Eye (tissue), 1 donor: Measurements from ENCODE around the gene NLRP12.
A peak's percentile ranks its signal among the peaks of the same experiment; 100 is the strongest.
"Not testable (repeated sequence)": the region's sequence is repeated elsewhere in the genome, so short reads cannot be mapped to it uniquely, and the experiment has no call there.

Source experiments
- DNase-seq: peaks from one replicate; pipeline ENCODE4 v3.0.0-alpha.2; 2015

NLRP12 gene

DNA sequence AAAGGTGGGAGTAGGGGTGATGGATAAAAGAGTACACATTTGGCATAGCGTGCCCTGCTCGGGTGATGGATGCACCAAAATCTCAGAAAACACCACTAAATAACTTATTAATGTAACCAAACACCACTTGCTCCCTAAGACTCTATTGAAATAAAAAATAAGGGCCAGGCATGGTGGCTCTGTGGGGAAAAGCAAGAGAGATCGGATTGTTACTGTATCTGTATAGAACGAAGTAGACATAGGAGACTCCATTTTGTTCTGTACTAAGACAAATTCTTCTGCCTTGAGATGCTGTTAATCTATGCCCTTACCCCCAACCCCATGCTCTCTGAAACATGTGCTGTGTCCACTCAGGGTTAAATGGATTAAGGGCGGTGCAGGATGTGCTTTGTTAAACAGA is 14.3 kb upstream of the NLRP12 start:
- not testable (repeated sequence) for DNase-seq

DNA sequence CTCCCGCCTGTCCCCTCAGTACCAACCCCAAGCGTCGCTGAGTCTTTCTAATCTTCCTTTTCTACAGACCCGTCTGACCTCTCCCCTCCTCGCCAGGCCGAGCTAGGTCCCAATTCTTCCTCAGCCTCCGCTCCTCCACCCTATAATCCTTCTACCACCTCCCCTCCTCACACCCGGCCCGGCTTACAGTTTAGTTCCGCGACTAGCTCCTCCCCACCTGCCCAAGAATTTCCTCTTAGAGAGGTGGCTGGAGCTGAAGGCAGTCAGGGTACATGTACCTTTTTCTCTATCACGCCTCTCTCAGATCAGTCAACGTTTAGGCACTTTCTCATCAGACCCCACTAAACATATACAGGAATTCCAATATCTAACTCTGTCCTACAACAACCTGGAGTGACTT is 8.7 kb upstream of the NLRP12 start:
- not testable (repeated sequence) for DNase-seq

DNA sequence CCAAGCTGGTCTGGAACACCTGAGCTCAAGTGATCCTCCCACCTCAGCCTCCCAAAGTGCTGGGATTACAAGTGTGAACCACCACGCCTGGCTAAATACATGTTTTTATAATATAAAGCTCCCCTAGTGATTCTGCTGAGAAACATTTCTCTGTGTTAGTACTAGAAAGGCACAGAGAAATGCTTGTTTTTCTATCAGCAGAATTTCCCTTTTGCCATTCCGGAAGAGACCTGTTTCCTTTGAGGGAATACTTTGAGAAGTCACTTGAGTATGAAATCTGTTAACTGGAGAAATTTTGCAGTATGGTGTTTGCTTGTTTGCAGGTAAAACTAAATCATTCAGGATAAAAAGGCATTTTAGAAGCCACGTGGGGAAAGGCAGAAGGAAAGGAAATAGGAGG is 4.4 kb upstream of the NLRP12 start:
- no peak for DNase-seq

DNA sequence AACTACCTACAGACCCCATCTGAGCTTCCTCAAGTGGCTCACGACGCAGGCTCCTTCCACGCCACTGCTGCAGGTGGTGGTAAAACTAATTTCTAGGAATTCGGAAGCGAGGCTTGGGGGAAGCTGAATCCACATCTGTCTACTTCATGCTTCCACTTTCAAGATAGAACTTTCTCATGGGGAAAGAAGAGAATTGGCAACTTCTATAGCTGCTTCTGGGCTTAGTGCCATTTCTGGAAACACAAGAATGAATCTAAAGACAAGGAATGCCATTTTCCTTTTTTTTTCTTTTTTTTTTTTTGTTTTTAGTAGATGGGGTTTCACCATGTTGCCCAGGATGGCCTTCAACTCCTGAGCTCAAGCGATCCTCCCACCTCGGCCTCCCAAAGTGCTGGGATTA is 2.8 kb upstream of the NLRP12 start:
- no peak for DNase-seq

DNA sequence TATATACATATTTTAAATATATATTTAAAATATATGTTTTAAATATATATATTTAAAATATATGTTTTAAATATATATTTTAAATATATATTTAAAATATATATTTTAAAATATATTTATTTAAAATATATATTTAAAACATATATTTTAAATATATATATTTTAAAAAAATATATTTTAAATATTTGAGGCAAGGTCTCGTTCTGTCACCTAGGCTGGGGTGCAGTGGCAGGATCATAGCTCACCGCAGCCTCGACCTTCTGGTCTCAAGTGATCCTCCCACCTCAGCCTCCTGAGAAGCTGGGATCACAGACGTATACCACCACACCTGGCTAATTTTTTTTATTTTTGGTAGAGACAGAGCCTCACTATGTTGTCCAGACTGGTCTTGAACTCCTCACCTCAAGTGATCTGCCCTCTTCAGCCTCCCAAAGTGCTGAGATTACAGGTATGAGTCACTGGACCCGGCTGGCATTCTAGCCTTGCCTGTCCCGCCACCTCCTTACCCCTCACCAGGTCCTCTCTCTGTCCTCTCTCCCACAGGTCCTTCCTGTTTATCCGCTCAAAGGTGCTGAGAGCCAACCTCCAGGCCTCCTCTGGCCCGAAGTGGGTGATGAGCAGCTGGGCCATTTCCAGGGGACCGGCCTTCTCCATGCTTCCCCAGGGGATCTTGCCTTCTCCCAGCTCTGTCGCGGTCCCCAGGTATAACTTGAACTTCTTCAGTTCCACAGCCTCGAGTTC is 564 bp downstream of the NLRP12 start:
- DNase-seq: no peak

DNA sequence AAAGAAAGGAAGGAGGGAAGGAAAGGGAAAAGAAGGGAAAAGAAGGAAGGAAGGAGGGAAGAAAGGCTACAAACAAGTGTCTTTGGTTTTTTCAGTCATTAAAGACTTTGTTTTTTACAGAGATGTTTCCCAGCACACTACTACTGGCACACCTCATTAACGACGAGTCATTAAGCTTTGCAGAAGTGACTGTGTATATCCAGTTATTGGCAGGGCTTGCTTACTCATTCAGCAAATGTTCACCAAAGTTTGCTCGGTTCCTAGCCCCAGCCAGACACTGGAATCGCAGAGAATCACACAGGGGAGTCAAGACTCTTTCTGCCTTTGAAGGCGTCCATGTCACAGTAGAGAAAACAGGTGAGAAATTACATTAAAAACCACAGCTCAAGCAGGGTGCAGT is 4.3 kb downstream of the NLRP12 start:
- DNase-seq: no peak

DNA sequence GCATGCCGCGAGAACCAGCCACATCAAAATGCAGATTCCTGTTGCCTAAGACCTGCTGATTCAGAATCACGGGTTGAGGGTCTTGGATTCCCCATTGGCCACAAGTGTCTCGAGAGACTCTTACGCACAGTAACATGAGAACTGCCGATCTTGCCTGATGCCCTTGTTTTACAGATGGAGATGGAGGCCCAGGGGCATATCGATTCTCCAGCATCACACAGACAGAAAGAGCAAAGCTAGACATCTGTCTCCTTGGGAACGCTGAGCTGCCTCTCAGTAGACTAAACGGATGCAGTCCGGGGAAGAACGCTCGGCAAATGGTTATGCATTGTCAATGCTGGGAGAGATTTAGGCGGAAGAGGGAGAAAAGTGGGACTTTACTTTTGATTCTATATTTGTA is 5.4 kb downstream of the NLRP12 start:
- DNase-seq: no peak

DNA sequence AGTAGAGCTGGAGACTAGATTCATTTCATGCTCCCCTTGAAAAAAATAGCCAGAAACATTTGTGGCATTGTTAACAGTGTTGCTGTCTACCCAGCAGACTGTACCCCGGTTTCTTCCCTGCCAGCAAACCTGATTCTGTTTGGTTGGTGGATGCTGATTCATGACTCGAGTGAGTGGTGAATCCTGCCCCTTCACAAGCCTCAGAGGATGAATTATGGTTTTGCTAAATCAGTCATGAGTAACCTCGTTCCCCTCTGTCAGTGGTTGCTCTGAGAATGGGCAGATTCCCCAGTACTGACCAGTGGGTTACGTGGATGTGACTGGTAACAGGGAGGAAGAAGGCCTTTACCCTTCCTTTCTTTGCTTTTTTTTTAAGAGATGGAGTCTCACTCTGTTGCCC is 10.1 kb downstream of the NLRP12 start:
- no peak for DNase-seq

DNA sequence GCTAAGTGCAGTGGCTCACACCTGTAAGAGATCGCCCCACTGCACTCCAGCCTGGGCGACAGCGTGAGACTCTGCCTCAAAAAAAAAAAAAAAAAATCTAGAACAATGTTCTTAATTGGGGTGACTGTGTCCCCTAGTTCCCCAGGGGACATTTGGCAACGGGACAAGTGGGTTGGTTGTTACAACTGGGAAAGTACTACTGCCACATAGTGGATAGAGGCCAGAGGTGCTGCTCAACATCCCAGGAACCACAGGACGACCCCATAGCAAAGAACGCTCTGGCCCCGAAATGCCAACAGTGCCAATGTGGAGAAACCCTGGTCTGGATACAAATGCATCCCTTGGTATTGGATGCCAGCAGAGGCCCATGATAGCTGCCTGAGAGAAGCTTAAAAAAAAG is 11.8 kb downstream of the NLRP12 start:
- DNase-seq: no peak

DNA sequence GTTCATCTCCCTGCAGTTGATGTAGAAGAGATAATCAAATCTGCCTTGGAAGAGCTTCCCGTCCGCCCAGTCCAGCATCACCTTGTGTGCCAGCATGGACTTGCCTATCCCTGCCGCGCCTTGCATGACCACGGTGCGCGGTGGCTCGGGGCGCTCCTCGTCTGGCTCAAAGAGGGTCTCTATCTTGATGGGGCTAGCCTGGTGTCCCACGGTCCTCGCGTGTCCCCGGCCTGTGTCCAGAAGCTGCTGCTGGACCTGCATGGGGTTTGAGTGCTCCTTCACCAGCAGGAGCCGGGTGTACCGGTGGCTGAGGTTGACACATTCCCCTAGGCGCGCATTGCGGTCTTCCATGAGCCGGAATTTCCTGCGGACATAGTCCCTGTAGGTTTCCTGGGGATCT is 13.2 kb downstream of the NLRP12 start:
- no peak for DNase-seq

DNA sequence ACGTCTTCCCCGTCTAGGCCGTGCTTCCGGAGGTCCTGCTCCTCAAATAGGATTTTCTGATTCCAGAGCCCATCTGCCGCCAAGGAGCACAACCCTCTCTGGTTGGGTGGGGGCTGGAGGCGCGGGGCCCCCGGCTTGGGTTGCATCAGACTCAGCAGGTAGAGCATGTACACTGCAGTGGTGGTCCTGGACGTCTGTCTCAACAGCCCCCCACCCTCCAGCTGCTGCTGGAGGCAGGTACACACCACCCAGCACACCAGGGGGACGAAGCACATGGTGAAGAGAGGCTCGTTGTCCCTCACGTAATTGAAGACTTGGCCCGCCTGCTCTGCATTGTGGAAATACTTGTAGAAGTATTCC is 13.9 kb downstream of the NLRP12 start:
- no peak for DNase-seq

DNA sequence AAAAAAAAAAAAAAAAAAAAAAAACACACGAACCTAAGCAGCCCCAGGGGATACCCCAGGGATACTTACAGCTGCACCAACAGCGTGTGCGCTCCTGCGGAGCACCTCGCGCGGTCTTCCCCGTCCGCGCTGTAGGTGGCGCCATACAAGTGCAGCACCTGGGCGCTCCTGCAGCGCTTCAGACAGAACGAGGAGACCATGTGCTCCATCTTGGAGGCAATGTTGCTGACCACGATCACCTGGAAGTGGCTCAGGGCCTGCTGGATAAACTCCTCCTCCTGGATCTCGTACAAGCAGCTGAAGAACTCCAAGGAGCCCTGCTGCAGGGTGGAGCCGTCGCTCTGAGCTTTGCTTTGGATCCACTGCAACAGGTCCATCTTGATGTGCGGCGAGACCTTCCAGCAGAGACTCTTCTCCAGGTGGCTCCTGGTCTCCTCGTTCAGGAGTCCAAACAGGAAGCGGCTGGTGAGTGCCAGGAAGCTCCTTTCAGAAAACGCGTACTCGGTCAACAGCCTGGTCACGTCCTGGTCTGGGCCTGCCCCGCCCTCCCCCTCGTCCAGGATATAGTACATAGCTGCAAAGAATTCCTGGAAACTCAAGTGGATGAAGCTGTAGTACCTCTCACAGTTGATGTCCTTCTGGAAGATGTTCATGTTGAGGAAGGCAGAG is 14.5 kb downstream of the NLRP12 start:
- DNase-seq: no peak

DNA sequence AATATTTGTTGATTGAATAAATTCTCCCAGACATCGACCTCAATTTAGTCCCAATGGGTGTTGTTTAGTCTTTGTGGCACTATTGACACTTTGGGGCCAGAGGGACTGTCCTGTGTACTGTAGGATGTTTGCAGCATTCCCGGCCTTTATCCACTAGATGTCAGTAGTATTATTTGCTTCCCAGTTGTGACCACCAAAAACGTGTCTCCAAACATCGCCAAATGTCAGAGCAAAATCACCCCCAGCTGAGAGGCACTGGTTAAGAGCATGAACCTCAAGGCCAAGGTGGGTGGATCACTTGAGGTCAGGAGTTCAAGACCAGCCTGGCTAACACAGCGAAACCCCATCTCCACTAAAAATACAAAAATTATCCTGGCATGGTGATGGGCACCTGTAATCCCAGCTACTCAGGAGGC is 15.4 kb downstream of the NLRP12 start:
- DNase-seq: peak; percentile 55

DNA sequence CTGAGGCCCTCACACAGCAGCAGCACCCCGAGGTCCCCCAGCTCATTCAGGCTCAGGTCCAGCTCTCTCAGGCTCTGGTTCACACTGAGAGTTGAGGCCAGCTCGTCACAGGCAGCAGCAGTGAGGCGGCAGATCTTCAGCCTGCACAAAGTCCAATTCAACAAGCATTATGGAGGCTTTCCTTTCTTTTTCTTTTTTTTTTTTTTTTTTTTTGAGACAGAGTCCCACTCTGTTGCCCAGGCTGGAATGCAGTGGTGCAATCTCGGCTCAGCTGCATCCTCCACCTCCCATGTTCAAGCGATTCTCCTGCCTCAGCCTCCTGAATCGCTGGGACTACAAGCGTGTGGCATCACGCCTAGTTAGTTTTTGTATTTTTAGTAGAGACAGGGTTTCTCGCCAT is 22.9 kb downstream of the NLRP12 start:
- DNase-seq: no peak

DNA sequence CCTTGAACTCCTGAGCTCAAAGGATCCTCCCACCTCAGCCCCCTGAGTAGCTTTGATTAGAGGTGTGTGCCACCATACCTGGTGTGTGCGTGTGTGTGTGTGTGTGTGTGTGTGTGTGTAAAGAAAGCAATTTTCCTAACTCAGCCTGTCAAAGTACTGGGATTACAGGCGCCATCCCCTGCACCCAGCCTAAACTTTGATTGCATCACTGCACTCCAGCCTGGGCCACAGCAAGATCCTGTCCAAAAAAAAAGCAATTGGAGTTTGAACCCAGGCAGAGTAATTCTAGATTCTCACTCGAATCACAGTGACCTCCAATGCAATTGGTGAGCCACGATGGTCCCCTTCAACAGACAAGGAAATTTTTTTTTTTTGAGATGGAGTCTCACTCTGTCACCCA is 29.1 kb downstream of the NLRP12 start:
- no peak for DNase-seq

DNA sequence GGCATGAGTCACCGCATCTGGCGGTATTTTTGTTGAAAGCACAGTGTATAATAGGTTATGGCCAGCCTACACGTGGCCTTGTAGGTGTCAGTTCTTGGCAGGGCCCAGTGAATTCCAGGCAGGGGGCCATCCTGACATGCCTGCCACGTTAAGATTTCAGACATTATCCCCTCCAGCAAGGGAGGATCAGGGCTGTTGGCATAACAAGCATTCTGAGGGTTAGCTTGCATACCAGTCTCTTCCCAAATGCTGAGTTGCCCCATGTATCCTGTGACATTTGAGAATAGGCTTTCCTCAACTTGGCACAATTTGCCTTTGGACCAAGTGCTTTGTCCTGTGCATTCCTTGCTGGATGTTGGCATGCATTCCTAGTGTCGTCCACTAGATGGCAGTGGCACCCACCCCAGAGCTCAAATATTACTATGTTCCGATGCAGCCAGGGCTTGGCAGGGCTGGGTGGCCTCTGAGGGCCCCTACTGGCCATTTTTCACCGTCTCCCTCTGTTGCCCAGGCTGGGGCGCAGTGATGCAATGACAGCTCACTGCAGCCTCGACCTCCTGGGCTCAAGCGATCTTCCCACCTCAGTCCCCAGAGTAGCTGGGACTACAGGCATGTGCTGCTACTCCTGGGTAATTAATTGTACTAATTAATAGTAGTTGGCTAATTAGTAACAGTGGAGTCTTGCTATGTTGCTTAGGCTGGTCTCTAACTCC is 31.2 kb downstream of the NLRP12 start:
- DNase-seq: peak; percentile 94

DNA sequence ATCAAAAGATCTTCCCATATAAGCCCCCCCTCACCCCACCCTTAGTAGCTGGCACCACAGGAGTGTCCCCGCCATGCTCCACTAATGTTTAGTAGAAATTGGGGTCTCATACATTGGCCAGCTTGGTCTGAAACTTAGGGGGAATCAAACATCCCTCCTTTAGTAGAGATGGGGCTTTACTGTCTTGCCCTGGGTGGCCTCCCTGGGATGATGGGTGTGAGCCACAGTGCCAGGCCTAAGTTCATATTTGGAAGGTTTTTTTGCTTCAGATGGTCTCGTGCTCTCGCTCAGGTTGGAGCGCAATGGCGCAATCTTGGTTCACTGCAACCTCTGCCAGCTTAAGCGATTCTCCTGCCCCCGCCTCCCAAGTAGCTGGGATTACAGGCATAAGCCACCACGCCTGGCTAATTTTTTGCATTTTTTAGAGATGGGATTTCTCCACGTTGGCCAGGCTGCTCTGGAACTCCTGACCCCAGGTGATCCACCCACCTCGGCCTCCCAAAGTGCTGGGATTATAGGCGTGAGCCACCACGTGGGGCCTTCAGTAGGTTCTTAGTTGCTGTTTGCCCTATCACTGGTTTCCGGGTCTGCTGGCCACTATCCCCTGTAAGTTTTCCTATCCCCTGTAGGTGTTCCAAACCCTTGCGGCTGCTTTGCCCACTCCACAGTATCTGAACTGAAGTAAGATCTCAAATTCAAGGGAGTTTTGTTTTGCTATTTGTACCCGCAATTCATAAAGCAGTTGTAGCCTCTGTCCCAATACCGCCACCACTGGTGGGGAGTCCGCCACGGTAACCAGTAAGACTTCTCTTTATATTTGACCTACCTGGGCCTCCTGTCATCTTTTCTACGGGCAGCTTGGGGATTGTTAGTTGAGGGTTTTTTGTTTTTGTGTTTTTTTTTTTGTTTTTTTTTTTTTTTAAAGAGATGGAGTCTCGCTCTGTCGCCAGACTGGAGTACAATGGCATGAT is 34.1 kb downstream of the NLRP12 start:
- DNase-seq: no peak

DNA sequence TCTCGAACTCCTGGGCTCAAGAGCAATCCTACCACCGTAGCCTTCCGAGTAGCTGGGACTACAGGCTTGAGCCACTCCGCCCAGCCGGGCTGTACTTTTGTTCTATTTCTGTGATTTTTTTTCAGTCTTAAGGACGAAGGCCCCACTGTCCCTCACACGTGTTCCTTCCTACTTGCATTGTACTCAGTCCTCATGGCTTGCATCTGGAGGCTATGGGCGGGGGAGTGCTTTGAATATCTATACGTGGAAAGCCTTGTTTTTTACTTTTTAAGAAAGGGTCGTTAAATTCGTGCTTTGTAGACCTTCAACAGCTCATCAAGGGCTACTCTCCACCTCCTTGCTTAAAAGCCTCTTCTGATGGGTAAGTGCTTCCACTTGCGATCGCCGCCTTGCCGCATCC is 36.8 kb downstream of the NLRP12 start:
- no peak for DNase-seq

DNA sequence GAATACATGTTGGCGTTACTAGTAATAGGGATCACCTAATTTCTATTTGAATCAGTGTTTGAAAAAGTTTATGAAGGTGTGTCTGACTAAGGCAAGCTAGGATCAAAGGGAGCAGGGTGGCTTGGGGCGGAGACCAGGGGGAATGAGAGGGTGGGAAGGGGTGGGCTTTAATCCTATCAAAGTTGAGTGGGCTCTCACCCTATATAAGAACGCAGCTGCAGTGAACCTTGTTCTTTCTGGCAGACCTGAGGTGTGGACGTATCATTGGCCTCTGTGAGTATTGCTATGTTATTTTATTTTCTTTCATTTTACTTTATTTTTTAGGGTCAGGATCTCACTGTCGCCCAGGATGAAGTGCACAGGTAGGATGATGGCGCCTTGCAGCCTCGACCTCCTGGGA is 37.4 kb downstream of the NLRP12 start:
- DNase-seq: no peak

DNA sequence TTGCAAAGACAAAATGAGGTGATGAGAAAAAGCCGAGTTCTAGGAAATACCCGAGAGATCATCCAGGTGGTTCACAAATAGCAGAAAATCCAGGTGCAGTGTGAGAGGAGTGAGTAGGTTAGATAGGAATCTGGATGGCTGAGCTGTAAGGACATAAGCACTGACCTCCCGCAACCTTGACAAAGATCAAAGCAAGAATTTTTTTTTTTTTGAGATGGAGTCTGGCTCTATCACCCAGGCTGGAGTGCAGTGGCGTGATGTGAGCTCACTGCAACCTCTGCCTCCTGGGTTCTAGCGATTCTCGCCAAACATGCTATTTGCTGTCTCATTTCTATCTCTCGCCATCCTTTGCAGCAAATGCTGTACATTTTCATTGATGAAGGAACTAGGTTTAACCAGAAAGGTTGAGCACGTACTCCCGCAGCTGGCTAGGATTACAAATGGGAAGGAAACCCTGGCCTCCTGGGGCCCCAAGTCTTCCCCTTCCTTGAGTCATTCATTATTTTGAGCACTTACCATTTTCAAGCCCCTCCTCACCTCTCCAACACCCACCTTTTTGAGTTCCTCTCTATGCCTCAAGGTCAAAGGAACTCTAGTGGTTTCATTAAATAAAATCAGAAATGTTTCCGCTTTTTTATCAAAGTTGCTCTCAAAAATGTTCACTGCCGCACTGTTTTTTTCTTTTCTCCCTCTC is 38.8 kb downstream of the NLRP12 start:
- no peak for DNase-seq

DNA sequence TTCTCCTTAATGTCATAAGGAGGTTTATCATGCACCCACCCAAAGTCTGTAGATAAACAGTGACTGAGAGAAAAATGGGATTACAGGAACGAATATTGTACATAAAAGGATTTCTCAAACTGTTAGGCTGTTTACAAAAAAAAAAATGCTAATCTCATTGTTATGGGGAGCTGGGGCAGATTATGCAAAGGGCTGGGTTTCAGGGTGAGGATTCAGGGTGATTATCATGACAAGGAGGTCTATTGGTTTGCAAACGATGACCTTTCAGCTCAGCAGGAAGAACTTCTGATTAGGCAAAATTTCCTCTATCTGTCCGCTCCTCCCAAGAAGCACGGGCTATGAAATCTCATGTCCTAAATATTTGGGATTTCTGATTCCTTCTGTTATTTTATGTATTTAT is 41.4 kb downstream of the NLRP12 start:
- DNase-seq: no peak

DNA sequence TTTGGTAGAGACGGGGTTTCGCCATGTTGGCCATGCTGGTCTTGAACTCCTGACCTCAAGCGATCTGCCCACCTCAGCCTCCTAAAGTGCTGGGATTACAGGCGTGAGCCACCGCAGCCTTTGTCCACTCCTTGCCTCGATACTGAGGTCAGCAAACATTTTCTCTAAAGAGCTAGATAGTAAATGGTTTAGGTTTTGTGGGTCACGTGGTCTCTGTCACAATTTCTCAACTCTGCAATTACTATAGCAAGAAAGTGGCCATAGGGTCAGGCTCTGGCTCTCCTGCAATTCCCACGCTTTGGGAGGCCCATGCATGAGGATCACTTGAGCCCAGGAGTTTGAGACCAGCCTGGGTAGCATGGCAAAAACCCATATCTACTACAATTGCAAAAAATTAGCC is 42.8 kb downstream of the NLRP12 start:
- not testable (repeated sequence) for DNase-seq
